A549 (cell line): Measurements from ENCODE around the gene APLP2. TPM values are rescaled to one million over a fixed set of nuclear protein-coding genes. Genes with fewer than 3 reads are reported as not detected.

Experiments
- ATAC-seq, 2 experiments: fragments of 200-7000 bp in 1 of 2; fragments of >200 bp in 1 of 2; cut with Nextera tagmentation in 1 of 2; cut with Tn5 transposase in 1 of 2; 3 replicates each; pipeline versions ENCODE4 v1.8.0 to v1.9.1; 2018 to 2020; ENCODE audit warnings: mild to moderate bottlenecking in 1 of 2, moderate library complexity in 1 of 2
- CTCF ChIA-PET: fragments of 300-600 bp; sonication (Branson Sonifier 250); formaldehyde crosslinking; extraction: SDS; loops from one replicate; lab custom pipeline; 2021; ENCODE audit warnings: antibody characterized with exemption, inconsistent platforms; lab: Yijun Ruan, JAX
- POLR2A ChIA-PET: fragments of 350-600 bp; formaldehyde crosslinking; extraction: SDS; loops from one replicate; lab custom pipeline; 2021; ENCODE audit warnings: antibody characterized with exemption, inconsistent platforms; lab: Yijun Ruan, JAX
- DNase-seq, 2 experiments: peaks; one replicate each; pipeline versions ENCODE4 v3.0.0 to v3.0.0-alpha.2; 2011 to 2016; ENCODE audit warnings: low read depth in 1 of 2, low spot score in 1 of 2
- FAIRE-seq: peaks from 2 replicates; lab custom pipeline; 2011; peaks lifted over from hg19 to GRCh38; lab: Jason Lieb, UNC
- H3K27ac ChIP-seq, 2 experiments: fragments of >200 bp; sonication (Bioruptor Twin); formaldehyde crosslinking; 3 replicates each; pipeline ENCODE4 v1.5.1; 2016 to 2017
- H3K4me1 ChIP-seq: fragments of >200 bp; sonication (Bioruptor Twin); formaldehyde crosslinking; 3 replicates; pipeline ENCODE4 v1.6.1; 2016
- H3K4me2 ChIP-seq: fragments of >200 bp; sonication (Bioruptor Twin); formaldehyde crosslinking; 3 replicates; pipeline ENCODE4 v1.6.1; 2016
- H3K4me3 ChIP-seq: fragments of >200 bp; sonication (Bioruptor Twin); formaldehyde crosslinking; 3 replicates; pipeline ENCODE4 v1.5.1; 2016
- H3K9me3 ChIP-seq: fragments of >200 bp; sonication (Bioruptor Twin); formaldehyde crosslinking; 3 replicates; pipeline ENCODE4 v1.6.1; 2016
- ATOH8 ChIP-seq: fragments of 250-450 bp; sonication (Bioruptor Pico); IDR thresholded peaks from 2 replicates; pipeline ENCODE4 v1.5.0; 2020; ENCODE audit warnings: low read depth, mild to moderate bottlenecking, moderate library complexity
- BHLHE40 ChIP-seq: IDR thresholded peaks from 2 replicates; pipeline ENCODE4 v1.6.1; 2012; ENCODE audit warnings: low read depth, low read length, inconsistent platforms
- CBX8 ChIP-seq: fragments of 200-600 bp; sonication (generic); IDR thresholded peaks from 2 replicates; pipeline ENCODE4 v1.6.1; 2016
- CEBPB ChIP-seq, 2 experiments: fragments of >200 bp in 1 of 2; sonication (Bioruptor Twin) in 1 of 2; formaldehyde crosslinking in 1 of 2; IDR thresholded peaks; 2 replicates each; pipeline ENCODE4 v1.6.1; 2012 to 2016
- CHD2 ChIP-seq: fragments of 150-350 bp; IDR thresholded peaks from 2 replicates; pipeline ENCODE4 v1.6.1; 2014; ENCODE audit warnings: low read length; ENCODE audit not compliant: partially characterized antibody
- EHMT2 ChIP-seq: fragments of 200-600 bp; sonication (generic); IDR thresholded peaks from 2 replicates; pipeline ENCODE4 v1.6.1; 2016; ENCODE audit warnings: antibody characterized with exemption, low read depth, mild to moderate bottlenecking, moderate library complexity
- EP300 ChIP-seq, 2 experiments: fragments of >200 bp; sonication (Bioruptor Twin); formaldehyde crosslinking; IDR thresholded peaks; 2 replicates in 1 of 2; 3 replicates in 1 of 2; pipeline ENCODE4 v1.6.1; 2016 to 2017
- ESRRA ChIP-seq: fragments of 150-350 bp; IDR thresholded peaks from 2 replicates; pipeline ENCODE4 v1.6.1; 2014; ENCODE audit warnings: mild to moderate bottlenecking, low read length, borderline replicate concordance
- FOSL2 ChIP-seq, 2 experiments: fragments of 450-650 bp in 1 of 2; fragments of >200 bp in 1 of 2; sonication (Bioruptor Twin) in 1 of 2; formaldehyde crosslinking; IDR thresholded peaks; 2 replicates each; pipeline versions ENCODE4 v1.5.0 to v1.6.1; 2016 to 2020; ENCODE audit warnings: mild to moderate bottlenecking in 1 of 2, moderate library complexity in 1 of 2
- FOXS1 ChIP-seq: fragments of 250-450 bp; sonication (Bioruptor Pico); IDR thresholded peaks from 2 replicates; pipeline ENCODE4 v1.5.0; 2020; ENCODE audit warnings: mild to moderate bottlenecking, moderate library complexity
- HEYL ChIP-seq: fragments of 250-450 bp; sonication (Bioruptor Pico); IDR thresholded peaks from 2 replicates; pipeline ENCODE4 v1.8.0; 2021; ENCODE audit warnings: mild to moderate bottlenecking, moderate library complexity
- HOXB5 ChIP-seq: fragments of 250-450 bp; sonication (Bioruptor Pico); IDR thresholded peaks from 2 replicates; pipeline ENCODE4 v1.5.0; 2020; ENCODE audit warnings: mild to moderate bottlenecking, moderate library complexity
- JUNB ChIP-seq: fragments of >200 bp; sonication (Bioruptor Twin); formaldehyde crosslinking; IDR thresholded peaks from 2 replicates; pipeline ENCODE4 v1.6.1; 2016
- KDM5A ChIP-seq: fragments of 200-600 bp; sonication (generic); IDR thresholded peaks from 2 replicates; pipeline ENCODE4 v1.6.1; 2016; ENCODE audit warnings: antibody characterized with exemption, mild to moderate bottlenecking
- MAFK ChIP-seq: fragments of 450-650 bp; IDR thresholded peaks from 2 replicates; pipeline ENCODE4 v1.6.1; 2014; ENCODE audit not compliant: partially characterized antibody
- MAX ChIP-seq: IDR thresholded peaks from 2 replicates; pipeline ENCODE4 v1.6.1; 2012
- NFE2L2 ChIP-seq: fragments of 150-350 bp; conservative IDR thresholded peaks from 2 replicates; pipeline ENCODE4 v1.6.1; 2014; ENCODE audit warnings: low read length
- POLR2AphosphoS2 ChIP-seq: conservative IDR thresholded peaks from 2 replicates; pipeline ENCODE4 v1.6.1; 2012; ENCODE audit warnings: low read length, improper control_type of control experiment, inconsistent platforms
- RARB ChIP-seq: fragments of 250-450 bp; sonication (Bioruptor Pico); IDR thresholded peaks from 2 replicates; pipeline ENCODE4 v1.8.0; 2021; ENCODE audit warnings: mild to moderate bottlenecking, moderate library complexity
- RFX5 ChIP-seq: fragments of 450-650 bp; IDR thresholded peaks from 2 replicates; pipeline ENCODE4 v1.7.1; 2014; ENCODE audit warnings: antibody characterized with exemption, mild to moderate bottlenecking, moderate library complexity
- SMC3 ChIP-seq: fragments of >200 bp; sonication (Bioruptor Twin); formaldehyde crosslinking; IDR thresholded peaks from 3 replicates; pipeline ENCODE4 v1.6.1; 2018; ENCODE audit warnings: inconsistent platforms
- TFCP2L1 ChIP-seq: fragments of 250-450 bp; sonication (Bioruptor Pico); IDR thresholded peaks from 2 replicates; pipeline ENCODE4 v1.5.0; 2021; ENCODE audit warnings: mild to moderate bottlenecking
- USF2 ChIP-seq: fragments of 450-650 bp; IDR thresholded peaks from 2 replicates; pipeline ENCODE4 v1.6.1; 2014; ENCODE audit warnings: antibody characterized with exemption
- ZFP36 ChIP-seq: fragments of 450-650 bp; IDR thresholded peaks from 2 replicates; pipeline ENCODE4 v1.6.1; 2014; ENCODE audit warnings: borderline replicate concordance; ENCODE audit not compliant: partially characterized antibody
- WGBS: methylation state at CpG from one replicate; pipeline ENCODE4 v1.1.6; 2017; ENCODE audit errors: missing lambda C conversion rate; 5-methylcytosine and 5-hydroxymethylcytosine counted together
- polyA plus RNA-seq, 4 experiments: library from polyadenylated mRNA; depleted of rRNA in 3 of 4; stranded (reverse); fragments of >200 nt; fragmentation: RNase III in 1 of 4; extraction: RNeasy Plus Mini Kit Qiagen cat#74134 plus additional on column Dnase treatment in 1 of 4; gene quantifications; 2 replicates in 3 of 4; 3 replicates in 1 of 4; pipeline ENCODE4 v1.2.3, GENCODE V29; 2011 to 2017

APLP2 gene
- polyA plus RNA-seq, 2 of the 4 experiments (the other 2 are of a cell fraction): 166 to 203 TPM

GRCh38 chr11:130145975-130146776 lies 76.5 kb downstream of the APLP2 start (continued):
- TF ChIP-seq FOSL2 (IDR thresholded peaks at IDR 0.05) (no peak), FOSL2 (CRISPR knock-in tag; IDR thresholded peaks at IDR 0.05) (0 out of 2 replicates have a peak, but pooled peaks have one; percentile 26), HEYL (CRISPR knock-in tag) (no peak), KDM5A (no peak)

GRCh38 chr11:130146796-130147195 lies 77.1 kb downstream of the APLP2 start:
- FAIRE-seq (no peak), DNase-seq (no peak)
- 86% methylated on average over 5 of the region's 5 CpGs for WGBS
- H3K27ac ChIP-seq: no peak overlapping the region
- H3K9me3 ChIP-seq: no peaks in the 10 kb centered on the region
- peaks cover 13% of the 10 kb centered on the region for H3K4me1 ChIP-seq
- CTCF ChIA-PET: interaction anchor here (0.9 to 1.7 kb wide), 13 partner anchors 9 to 361 kb away, joined by 3 to 8 read pairs (median 3); no protein-coding TSS in a partner anchor
- H3K4me3 ChIP-seq: no peak overlapping the region
- no peak for TF ChIP-seq HOXB5 (CRISPR knock-in tag)
- no peak for TF ChIP-seq CEBPB (IDR thresholded peaks at IDR 0.05)
- TF ChIP-seq ATOH8 (CRISPR knock-in tag): no peak
- TF ChIP-seq USF2: no peak
- TF ChIP-seq ESRRA: no peak
- TF ChIP-seq CHD2: no peak
- TF ChIP-seq MAX: no peak
- TF ChIP-seq SMC3: no peak
- TF ChIP-seq CBX8: no peak
- no peak for TF ChIP-seq FOSL2 (IDR thresholded peaks at IDR 0.05)
- no peak for TF ChIP-seq FOSL2 (CRISPR knock-in tag; IDR thresholded peaks at IDR 0.05)
- no peak for TF ChIP-seq MAFK
- TF ChIP-seq TFCP2L1 (CRISPR knock-in tag): no peak
- TF ChIP-seq POLR2AphosphoS2: no peak
- TF ChIP-seq BHLHE40: no peak
- TF ChIP-seq, all 56 proteins: peak for 0
- no peak overlapping the region for H3K4me2 ChIP-seq
- peak; percentile 48 to 54; a peak in 4 of 6 replicates for ATAC-seq
- POLR2A ChIA-PET: interaction anchor here (2.8 kb wide), 1 partner anchor 144 kb away, joined by 19 read pairs; the partner anchor contains the start of gene PRDM10

- Histone ChIP-seq H3K27ac (no peak overlapping the region), H3K4me2 (no peak overlapping the region), H3K4me3 (no peak overlapping the region), H3K9me3 (no peaks in the 10 kb centered on the region), H3K4me1 (peaks cover 13% of the 10 kb centered on the region)
- DNase-seq: no peak
- ChIA-PET POLR2A (no interaction called here), CTCF (interaction anchor here (0.6 kb wide), 1 partner anchor 222 kb away, joined by 3 read pairs; no protein-coding TSS in a partner anchor)
- no peak for ATAC-seq
- 95% methylated on average over 12 of the region's 12 CpGs for WGBS
- TF ChIP-seq ZFP36: no peak
- TF ChIP-seq EP300 (IDR thresholded peaks at IDR 0.05): no peak
- no peak for TF ChIP-seq FOXS1 (CRISPR knock-in tag)
- TF ChIP-seq FOSL2 (IDR thresholded peaks at IDR 0.05): no peak
- no peak for TF ChIP-seq FOSL2 (CRISPR knock-in tag; IDR thresholded peaks at IDR 0.05)
- no peak for TF ChIP-seq KDM5A
- no peak for TF ChIP-seq EHMT2
- no peak for TF ChIP-seq CHD2
- TF ChIP-seq NFE2L2: no peak
- no peak for TF ChIP-seq JUNB
- no peak for TF ChIP-seq RARB (CRISPR knock-in tag)
- no peak for TF ChIP-seq RFX5
- TF ChIP-seq CBX8: no peak
- no peak for FAIRE-seq
Measured at GRCh38 chr11:130148796-130149326, 79.2 kb downstream of the APLP2 start.
